PC-3 (cell line): ENCODE measurements around the gene CEP70. TPM values are rescaled to one million over a fixed set of nuclear protein-coding genes. Genes with fewer than 3 reads are reported as not detected.
"Not testable (repeated sequence)": the region's sequence is repeated elsewhere in the genome, so short reads cannot be mapped to it uniquely, and the experiment has no call there.

ENCODE experiments used
- ATAC-seq: fragments of 200-7000 bp; cut with Tn5 transposase; 2 replicates; pipeline ENCODE4 v1.9.1; 2020; ENCODE audit warnings: mild to moderate bottlenecking, moderate library complexity
- BruUV-seq: library from RNA; stranded (reverse); fragments of 400-500 nt; replicated peaks from 2 replicates; lab custom pipeline; 2021; lab: Mats Ljungman, UMichigan
- CTCF ChIA-PET: fragments of 300-600 bp; sonication (Branson Sonifier 250); formaldehyde crosslinking; loops from one replicate; lab custom pipeline; 2022; ENCODE audit warnings: antibody characterized with exemption; lab: Charles Lee
- POLR2A ChIA-PET: fragments of 300-600 bp; sonication (Branson Sonifier 250); formaldehyde crosslinking; loops from one replicate; lab custom pipeline; 2022; ENCODE audit warnings: antibody characterized with exemption; ENCODE audit not compliant: unreplicated experiment; lab: Charles Lee
- DNase-seq: peaks from one replicate; pipeline ENCODE4 v3.0.0-alpha.2; 2015
- H2AFZ ChIP-seq: fragments of 300-600 bp; sonication (generic); 2 replicates; pipeline ENCODE4 v1.6.0; 2016; ENCODE audit warnings: antibody characterized with exemption, low read length
- H3F3A ChIP-seq: fragments of 300-600 bp; sonication (generic); one replicate; pipeline ENCODE4 v1.6.0; 2017; ENCODE audit warnings: antibody characterized with exemption, low read length, control low read depth, mild to moderate bottlenecking; ENCODE audit not compliant: unreplicated experiment
- H3K27ac ChIP-seq: fragments of 300-600 bp; sonication (generic); 2 replicates; pipeline ENCODE4 v1.5.1; 2016; ENCODE audit warnings: mild to moderate bottlenecking, low read length
- H3K27me3 ChIP-seq: fragments of 300-600 bp; sonication (generic); 2 replicates; pipeline ENCODE4 v1.6.1; 2016; ENCODE audit warnings: low read length, mixed read lengths
- H3K36me3 ChIP-seq: fragments of 300-600 bp; sonication (generic); 2 replicates; pipeline ENCODE4 v1.6.1; 2016; ENCODE audit warnings: low read depth, mixed run types, low read length, mixed read lengths
- H3K4me1 ChIP-seq: fragments of 300-600 bp; sonication (generic); 2 replicates; pipeline ENCODE4 v1.5.1; 2016; ENCODE audit warnings: low read length; ENCODE audit not compliant: insufficient read depth
- H3K4me2 ChIP-seq: fragments of 300-600 bp; sonication (generic); 2 replicates; pipeline ENCODE4 v1.6.0; 2016; ENCODE audit warnings: low read length
- H3K4me3 ChIP-seq: fragments of 300-600 bp; sonication (generic); 2 replicates; pipeline ENCODE4 v1.5.1; 2016; ENCODE audit warnings: mild to moderate bottlenecking, low read length, mixed read lengths
- H3K79me2 ChIP-seq: fragments of 300-600 bp; sonication (generic); 2 replicates; pipeline ENCODE4 v1.6.1; 2017; ENCODE audit warnings: low read length, mixed read lengths
- H3K9ac ChIP-seq: fragments of 300-600 bp; sonication (generic); 2 replicates; pipeline ENCODE4 v1.6.0; 2016; ENCODE audit warnings: mild to moderate bottlenecking, low read length
- H3K9me2 ChIP-seq: fragments of 300-600 bp; sonication (generic); replicated peaks from 2 replicates; pipeline ENCODE4 v1.6.1; 2016; ENCODE audit warnings: mixed run types, low read length, mixed read lengths
- H3K9me3 ChIP-seq: fragments of 300-600 bp; sonication (generic); 2 replicates; pipeline ENCODE4 v1.6.1; 2016; ENCODE audit warnings: low read length, mixed read lengths
- H4K20me1 ChIP-seq: fragments of 300-600 bp; sonication (generic); 2 replicates; pipeline ENCODE4 v1.6.1; 2016; ENCODE audit warnings: low read length, mixed read lengths
- CTCF ChIP-seq: fragments of 300-600 bp; sonication (generic); conservative IDR thresholded peaks from 2 replicates; pipeline ENCODE4 v1.5.1; 2017; ENCODE audit warnings: antibody characterized with exemption, low read depth, mild to moderate bottlenecking, low read length
- EZH2 ChIP-seq: fragments of 300-600 bp; sonication (generic); IDR thresholded peaks from one replicate; pipeline ENCODE4 v1.6.1; 2017; ENCODE audit warnings: antibody characterized with exemption, mild to moderate bottlenecking, low read length; ENCODE audit not compliant: unreplicated experiment
- EZH2phosphoT487 ChIP-seq: fragments of 300-600 bp; sonication (generic); IDR thresholded peaks from 2 replicates; pipeline ENCODE4 v1.6.1; 2018; ENCODE audit warnings: mild to moderate bottlenecking, antibody characterized with exemption, low read length, borderline replicate concordance
- intact Hi-C: fragments of 100-400 bp; cut with micrococcal nuclease; formaldehyde crosslinking; loops from 2 replicates; pipeline ENCODE4 v1.9.0; 2023
- total RNA-seq: library from RNA; depleted of rRNA; stranded (reverse); fragments of >200 nt; gene quantifications from 2 replicates; pipeline ENCODE4 v1.2.3, GENCODE V29; 2014

CEP70 gene
- total RNA-seq, 1 experiment from 2014 or later = 16.7 TPM

- intact Hi-C loops = no loop called here
- Histone ChIP-seq H4K20me1 (no peaks in the 10 kb centered on the region), H2AFZ (no peak overlapping the region), H3K4me2 (no peak overlapping the region), H3F3A (no peaks in the 10 kb centered on the region), H3K27me3 (no peaks in the 10 kb centered on the region), H3K9me3 (no peaks in the 10 kb centered on the region), H3K36me3 (no peaks in the 10 kb centered on the region), H3K4me3 (no peak overlapping the region), H3K4me1 (no peaks in the 10 kb centered on the region), H3K9me2 (no peaks in the 10 kb centered on the region), H3K79me2 (peaks cover 17% of the 10 kb centered on the region), H3K27ac (no peak overlapping the region), H3K9ac (no peak overlapping the region)
- TF ChIP-seq EZH2 = no peak
- no peak for TF ChIP-seq EZH2phosphoT487
- no peak for TF ChIP-seq CTCF
- DNase-seq (no peak), ATAC-seq (no peak)
- ChIA-PET POLR2A (no interaction called here), CTCF (no interaction called here)
- BruUV-seq = no TSS peak
Observed at GRCh38 chr3:138578961-138579574, 15.0 kb downstream of the CEP70 start.

- Histone ChIP-seq H3K27me3 (no peaks in the 10 kb centered on the region), H3K79me2 (peaks cover 11% of the 10 kb centered on the region), H3F3A (no peaks in the 10 kb centered on the region), H2AFZ (no peak overlapping the region), H3K4me1 (no peaks in the 10 kb centered on the region), H3K9me3 (no peaks in the 10 kb centered on the region), H3K9me2 (no peaks in the 10 kb centered on the region), H4K20me1 (no peaks in the 10 kb centered on the region), H3K27ac (no peak overlapping the region), H3K4me2 (no peak overlapping the region), H3K4me3 (no peak overlapping the region), H3K9ac (no peak overlapping the region), H3K36me3 (0 out of 2 replicates have a peak, but pooled peaks cover under 1% of the 10 kb centered on the region)
- POLR2A ChIA-PET = no interaction called here
- no peak for TF ChIP-seq CTCF
- no peak for TF ChIP-seq EZH2phosphoT487
- no peak for TF ChIP-seq EZH2
- no TSS peak for BruUV-seq
- intact Hi-C loops = no loop called here
- DNase-seq (no peak), ATAC-seq (no peak)
- CTCF ChIA-PET = no interaction called here
Observed at GRCh38 chr3:138578141-138578540, 15.9 kb downstream of the CEP70 start.

GRCh38 chr3:138573138-138573537 is 20.9 kb downstream of the CEP70 start:
- Histone ChIP-seq H3K9me2 (no peaks in the 10 kb centered on the region), H3F3A (no peaks in the 10 kb centered on the region), H2AFZ (no peak overlapping the region), H3K79me2 (no peaks in the 10 kb centered on the region), H3K4me1 (no peaks in the 10 kb centered on the region), H3K4me3 (no peak overlapping the region), H3K9me3 (no peaks in the 10 kb centered on the region), H3K27me3 (no peaks in the 10 kb centered on the region), H3K9ac (no peak overlapping the region), H4K20me1 (no peaks in the 10 kb centered on the region), H3K4me2 (no peak overlapping the region), H3K36me3 (peaks cover 10% of the 10 kb centered on the region; the same call in 1 of the 2 replicates), H3K27ac (no peak overlapping the region)
- BruUV-seq = no TSS peak
- TF ChIP-seq EZH2phosphoT487 (no peak), EZH2 (no peak), CTCF (no peak)
- ATAC-seq = no peak
- no peak for DNase-seq
- ChIA-PET CTCF (no interaction called here), POLR2A (no interaction called here)
- intact Hi-C loops = no loop called here

GRCh38 chr3:138569624-138570023 is 24.4 kb downstream of the CEP70 start:
- ATAC-seq, DNase-seq, H4K20me1 ChIP-seq, H3K36me3 ChIP-seq, H3F3A ChIP-seq, POLR2A ChIA-PET, H3K9ac ChIP-seq, BruUV-seq, intact Hi-C loops, H2AFZ ChIP-seq, H3K4me2 ChIP-seq, H3K27ac ChIP-seq, H3K79me2 ChIP-seq, H3K4me1 ChIP-seq, H3K9me2 ChIP-seq, H3K27me3 ChIP-seq, CTCF ChIA-PET, H3K4me3 ChIP-seq, H3K9me3 ChIP-seq: not testable (repeated sequence)
